ENCODE data around the gene HMOX2.

The HMOX2 gene

DNA sequence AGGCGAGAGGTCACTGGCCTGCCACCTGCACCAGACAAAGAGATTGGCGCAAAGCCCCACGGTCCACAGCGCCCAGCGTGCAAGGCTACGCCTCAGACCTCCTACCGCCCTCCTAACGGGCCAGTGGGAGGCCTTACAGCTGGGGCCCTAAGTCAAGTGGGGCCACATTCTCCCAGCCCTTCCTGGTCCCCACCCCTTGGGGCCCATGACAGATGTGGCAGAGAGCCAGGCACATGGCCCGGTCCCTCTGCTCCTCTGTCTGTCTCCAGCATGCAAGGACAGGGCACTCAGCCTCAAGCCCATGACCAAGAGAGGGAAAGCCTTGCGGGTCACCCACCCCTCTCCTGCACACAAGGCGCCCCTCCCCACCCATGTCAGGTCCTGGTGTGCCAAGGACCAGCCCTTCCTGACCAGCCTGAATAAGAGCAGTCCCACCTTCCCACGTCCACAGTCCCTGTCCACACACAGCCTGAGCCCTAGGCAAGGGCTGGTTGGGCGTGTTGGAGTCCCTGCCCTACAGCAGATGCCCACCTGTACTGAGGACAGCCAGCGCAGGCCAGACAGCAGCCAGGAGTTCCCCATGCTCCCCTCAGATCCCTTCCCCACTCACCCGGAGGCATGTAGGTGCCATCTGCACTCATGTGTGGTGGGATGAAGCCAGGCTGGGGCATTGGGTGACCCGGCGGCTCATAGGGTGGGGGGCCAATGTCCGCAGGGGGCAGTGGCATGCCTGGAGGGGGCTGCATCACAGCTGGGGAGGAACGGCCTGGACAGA lies 37.1 kb downstream of the HMOX2 start:
- ChIA-PET POLR2A (interaction anchor here (0.5 kb wide), 1 partner anchor 111 kb away, joined by 5 read pairs; no protein-coding TSS in a partner anchor), CTCF (interaction anchor here (0.6 to 1.9 kb wide), 2 partner anchors 73 to 96 kb away, joined by 3 to 6 read pairs; no protein-coding TSS in a partner anchor)
- peaks cover 0 to 65% of the 10 kb centered on the region in 2 experiments; a peak in 2 of 3 replicates for H3K36me3 ChIP-seq (ENCODE audit: control insufficient read depth in 2 of 2, insufficient read depth in 1 of 2, low read length in 2 of 2)
- H3K27ac ChIP-seq (ENCODE audit: extremely low read depth, low read depth, low read length): no peak overlapping the region
- TF ChIP-seq ZNF354C (tag by site-specific recombination; IDR thresholded peaks at IDR 0.05; ENCODE audit: borderline replicate concordance, low read depth): no peak
- TF ChIP-seq ZNF223 (tag by site-specific recombination; IDR thresholded peaks at IDR 0.05): no peak
- TF ChIP-seq GLIS1 (tag by site-specific recombination; IDR thresholded peaks at IDR 0.05): peak; percentile 65
- TF ChIP-seq, protein P1, sequence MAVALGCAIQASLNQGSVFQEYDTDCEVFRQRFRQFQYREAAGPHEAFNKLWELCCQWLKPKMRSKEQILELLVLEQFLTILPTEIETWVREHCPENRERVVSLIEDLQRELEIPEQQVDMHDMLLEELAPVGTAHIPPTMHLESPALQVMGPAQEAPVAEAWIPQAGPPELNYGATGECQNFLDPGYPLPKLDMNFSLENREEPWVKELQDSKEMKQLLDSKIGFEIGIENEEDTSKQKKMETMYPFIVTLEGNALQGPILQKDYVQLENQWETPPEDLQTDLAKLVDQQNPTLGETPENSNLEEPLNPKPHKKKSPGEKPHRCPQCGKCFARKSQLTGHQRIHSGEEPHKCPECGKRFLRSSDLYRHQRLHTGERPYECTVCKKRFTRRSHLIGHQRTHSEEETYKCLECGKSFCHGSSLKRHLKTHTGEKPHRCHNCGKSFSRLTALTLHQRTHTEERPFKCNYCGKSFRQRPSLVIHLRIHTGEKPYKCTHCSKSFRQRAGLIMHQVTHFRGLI (tag by site-specific recombination; IDR thresholded peaks at IDR 0.05): peak; percentile 67; the same call in 1 of the 2 replicates
- no peak for TF ChIP-seq ZNF2 (tag by site-specific recombination; IDR thresholded peaks at IDR 0.05)
- TF ChIP-seq ZNF174 (tag by site-specific recombination; IDR thresholded peaks at IDR 0.05): no peak
- no peaks in the 10 kb centered on the region for H3K9me3 ChIP-seq (ENCODE audit: control insufficient read depth, insufficient read depth, low read depth, low read length)
- no peak overlapping the region for H3K4me3 ChIP-seq (ENCODE audit: low read depth, low read length)
- no peaks in the 10 kb centered on the region for H3K4me1 ChIP-seq (ENCODE audit: control insufficient read depth, insufficient read depth, low read length)

DNA sequence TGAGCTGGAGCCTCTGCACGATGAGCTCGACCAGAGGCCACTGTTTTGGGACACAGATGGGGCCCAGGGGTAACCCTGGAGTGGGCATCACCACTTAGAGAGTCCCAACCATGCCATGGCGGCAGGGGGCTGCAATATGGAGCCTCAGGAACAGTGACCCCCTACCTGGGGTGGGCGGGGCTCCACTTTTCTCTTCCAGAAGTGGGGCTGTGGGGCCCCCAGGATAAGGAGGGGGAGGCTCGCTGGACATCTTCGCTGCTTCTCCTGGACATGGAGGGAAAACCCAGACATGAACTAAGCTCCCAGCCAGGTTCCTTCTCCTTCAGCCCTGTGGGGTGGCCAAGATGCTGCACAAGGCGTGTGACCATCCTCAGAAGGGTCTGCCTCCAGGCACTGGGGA lies 37.7 kb downstream of the HMOX2 start:
- POLR2A ChIA-PET: interaction anchor here (0.5 kb wide), 1 partner anchor 111 kb away, joined by 5 read pairs; no protein-coding TSS in a partner anchor
- CTCF ChIA-PET: interaction anchor here (0.7 to 1.9 kb wide), 4 partner anchors 37 to 512 kb away, joined by 3 to 6 read pairs (median 4); no protein-coding TSS in a partner anchor
- no peaks in the 10 kb centered on the region for H3K9me3 ChIP-seq (ENCODE audit: control insufficient read depth, insufficient read depth, low read depth, low read length)
- H3K4me3 ChIP-seq (ENCODE audit: low read depth, low read length): no peak overlapping the region
- TF ChIP-seq ZIC2 (tag by site-specific recombination; IDR thresholded peaks at IDR 0.05) (0 out of 2 replicates have a peak, but pooled peaks have one; percentile 7), ZNF223 (tag by site-specific recombination; IDR thresholded peaks at IDR 0.05) (no peak)
- H3K27ac ChIP-seq (ENCODE audit: extremely low read depth, low read depth, low read length): no peak overlapping the region
- H3K36me3 ChIP-seq (ENCODE audit: control insufficient read depth in 2 of 2, insufficient read depth in 1 of 2, low read length in 2 of 2): peaks cover 0 to 58% of the 10 kb centered on the region in 2 experiments; a peak in 2 of 3 replicates
- no peaks in the 10 kb centered on the region for H3K4me1 ChIP-seq (ENCODE audit: control insufficient read depth, insufficient read depth, low read length)

DNA sequence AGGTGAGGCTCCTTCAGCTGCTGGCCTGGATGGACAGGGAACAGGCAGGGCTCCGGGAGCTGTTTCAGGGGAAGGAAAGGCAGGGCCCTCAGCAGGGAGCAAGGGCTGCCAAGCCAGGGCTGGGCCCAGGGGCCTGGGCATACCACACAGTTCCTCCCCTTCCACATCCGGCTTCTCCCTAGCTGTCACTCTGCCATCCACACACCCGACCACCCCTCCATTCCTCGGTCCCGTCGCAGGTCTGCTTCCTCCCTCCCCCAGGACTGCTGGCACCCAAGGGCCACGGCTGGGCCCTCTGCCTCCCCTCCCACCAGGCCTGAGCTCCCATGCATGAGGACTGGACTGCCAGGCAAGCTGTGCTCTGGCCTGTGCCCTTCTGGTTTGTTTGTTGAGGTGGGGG lies 38.4 kb downstream of the HMOX2 start:
- CTCF ChIA-PET: interaction anchor here (0.6 to 1.9 kb wide), 10 partner anchors 9 to 511 kb away, joined by 3 to 8 read pairs (median 3); no protein-coding TSS in a partner anchor
- no peaks in the 10 kb centered on the region for H3K9me3 ChIP-seq (ENCODE audit: control insufficient read depth, insufficient read depth, low read depth, low read length)
- H3K4me1 ChIP-seq (ENCODE audit: control insufficient read depth, insufficient read depth, low read length): no peaks in the 10 kb centered on the region
- H3K27ac ChIP-seq (ENCODE audit: extremely low read depth, low read depth, low read length): no peak overlapping the region
- POLR2A ChIA-PET: no interaction called here
- TF ChIP-seq ZBTB20 (tag by site-specific recombination; IDR thresholded peaks at IDR 0.05): no peak
- TF ChIP-seq, protein P2, sequence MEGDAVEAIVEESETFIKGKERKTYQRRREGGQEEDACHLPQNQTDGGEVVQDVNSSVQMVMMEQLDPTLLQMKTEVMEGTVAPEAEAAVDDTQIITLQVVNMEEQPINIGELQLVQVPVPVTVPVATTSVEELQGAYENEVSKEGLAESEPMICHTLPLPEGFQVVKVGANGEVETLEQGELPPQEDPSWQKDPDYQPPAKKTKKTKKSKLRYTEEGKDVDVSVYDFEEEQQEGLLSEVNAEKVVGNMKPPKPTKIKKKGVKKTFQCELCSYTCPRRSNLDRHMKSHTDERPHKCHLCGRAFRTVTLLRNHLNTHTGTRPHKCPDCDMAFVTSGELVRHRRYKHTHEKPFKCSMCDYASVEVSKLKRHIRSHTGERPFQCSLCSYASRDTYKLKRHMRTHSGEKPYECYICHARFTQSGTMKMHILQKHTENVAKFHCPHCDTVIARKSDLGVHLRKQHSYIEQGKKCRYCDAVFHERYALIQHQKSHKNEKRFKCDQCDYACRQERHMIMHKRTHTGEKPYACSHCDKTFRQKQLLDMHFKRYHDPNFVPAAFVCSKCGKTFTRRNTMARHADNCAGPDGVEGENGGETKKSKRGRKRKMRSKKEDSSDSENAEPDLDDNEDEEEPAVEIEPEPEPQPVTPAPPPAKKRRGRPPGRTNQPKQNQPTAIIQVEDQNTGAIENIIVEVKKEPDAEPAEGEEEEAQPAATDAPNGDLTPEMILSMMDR (tag by site-specific recombination; IDR thresholded peaks at IDR 0.05): no peak
- H3K36me3 ChIP-seq (ENCODE audit: control insufficient read depth in 2 of 2, insufficient read depth in 1 of 2, low read length in 2 of 2): peaks cover 0 to 51% of the 10 kb centered on the region in 2 experiments; a peak in 2 of 3 replicates
- no peak overlapping the region for H3K4me3 ChIP-seq (ENCODE audit: low read depth, low read length)

DNA sequence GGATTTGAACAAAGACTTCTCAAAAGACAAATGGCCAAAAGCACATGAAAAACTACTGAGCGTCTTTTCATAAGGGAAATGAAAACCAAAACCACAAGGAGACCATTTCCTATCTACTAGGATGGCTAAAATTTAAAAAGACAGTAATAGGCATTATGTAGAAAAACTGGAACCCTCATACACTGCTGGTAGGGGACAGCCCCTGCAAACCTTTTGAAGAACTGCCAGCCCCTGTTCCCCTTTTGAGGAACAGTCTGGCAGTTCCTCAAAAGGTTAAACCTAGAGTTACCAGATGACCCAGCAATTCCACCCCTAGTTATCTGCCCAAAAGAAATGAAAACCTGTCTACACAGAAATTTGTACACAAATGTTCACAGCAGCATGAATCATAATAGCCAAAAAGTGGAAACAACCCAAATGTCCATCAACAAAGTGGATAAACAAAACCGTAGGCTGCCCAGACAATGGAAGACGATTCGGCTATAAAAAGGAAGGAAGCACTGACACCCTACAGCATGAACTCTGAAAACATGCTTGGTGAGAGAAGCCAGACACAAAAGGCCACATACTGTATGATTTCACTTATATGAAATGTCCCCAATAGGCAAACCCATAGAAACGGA lies 39.5 kb downstream of the HMOX2 start:
- Histone ChIP-seq H3K4me3 (ENCODE audit: low read depth, low read length) (no peak overlapping the region), H3K4me1 (ENCODE audit: control insufficient read depth, insufficient read depth, low read length) (no peaks in the 10 kb centered on the region), H3K27ac (ENCODE audit: extremely low read depth, low read depth, low read length) (no peak overlapping the region), H3K9me3 (ENCODE audit: control insufficient read depth, insufficient read depth, low read depth, low read length) (no peaks in the 10 kb centered on the region), H3K36me3 (ENCODE audit: control insufficient read depth in 2 of 2, insufficient read depth in 1 of 2, low read length in 2 of 2) (peaks cover 0 to 43% of the 10 kb centered on the region in 2 experiments; a peak in 2 of 3 replicates)
- TF ChIP-seq ZNF140 (tag by site-specific recombination; IDR thresholded peaks at IDR 0.05): peak; percentile 94
- TF ChIP-seq, protein P3, sequence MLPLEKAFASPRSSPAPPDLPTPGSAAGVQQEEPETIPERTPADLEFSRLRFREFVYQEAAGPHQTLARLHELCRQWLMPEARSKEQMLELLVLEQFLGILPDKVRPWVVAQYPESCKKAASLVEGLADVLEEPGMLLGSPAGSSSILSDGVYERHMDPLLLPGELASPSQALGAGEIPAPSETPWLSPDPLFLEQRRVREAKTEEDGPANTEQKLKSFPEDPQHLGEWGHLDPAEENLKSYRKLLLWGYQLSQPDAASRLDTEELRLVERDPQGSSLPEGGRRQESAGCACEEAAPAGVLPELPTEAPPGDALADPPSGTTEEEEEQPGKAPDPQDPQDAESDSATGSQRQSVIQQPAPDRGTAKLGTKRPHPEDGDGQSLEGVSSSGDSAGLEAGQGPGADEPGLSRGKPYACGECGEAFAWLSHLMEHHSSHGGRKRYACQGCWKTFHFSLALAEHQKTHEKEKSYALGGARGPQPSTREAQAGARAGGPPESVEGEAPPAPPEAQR (tag by site-specific recombination; IDR thresholded peaks at IDR 0.05): no peak
- ChIA-PET POLR2A (no interaction called here), CTCF (interaction anchor here (0.6 to 1.8 kb wide), 10 partner anchors 10 to 440 kb away, joined by 3 to 8 read pairs (median 4); no protein-coding TSS in a partner anchor)

Measured in HEK293 (cell line).